DND-41 (cell line): ENCODE measurements around the gene MRPL21.

Experiments used
- CTCF ChIP-seq: IDR thresholded peaks from 2 replicates; pipeline ENCODE4 v1.5.1; 2012; ENCODE audit warnings: borderline replicate concordance, low read length, moderate library complexity, mild to moderate bottlenecking; ENCODE audit not compliant: poor library complexity, severe bottlenecking; ENCODE audit errors: extremely low read depth
- EZH2 ChIP-seq: IDR thresholded peaks from 3 replicates; pipeline ENCODE4 v1.6.1; 2012; ENCODE audit warnings: borderline replicate concordance, low read depth, mild to moderate bottlenecking, moderate library complexity, low read length, inconsistent platforms; ENCODE audit not compliant: severe bottlenecking

- no peak for TF ChIP-seq CTCF
- no peak for TF ChIP-seq EZH2
Observed at GRCh38 chr11:68908273-68908672, 4.6 kb upstream of the MRPL21 start.
